Liver (tissue), 3 donors: Measurements from ENCODE around the gene GNG2.
"Not testable (repeated sequence)": the region's sequence is repeated elsewhere in the genome, so short reads cannot be mapped to it uniquely, and the experiment has no call there.

Source experiments
- CTCF ChIP-seq: fragments of 150-350 bp; IDR thresholded peaks from 2 replicates; pipeline ENCODE4 v1.5.1; 2017; ENCODE audit warnings: improper control_type of control experiment, low read depth, low read length; ENCODE audit not compliant: missing input control
- EGR1 ChIP-seq, 2 donors: IDR thresholded peaks; 2 replicates each; pipeline ENCODE4 v1.6.1; 2016 to 2018; ENCODE audit warnings: antibody characterized with exemption in 2 of 2, low read depth in 2 of 2
- GABPA ChIP-seq, 2 donors: IDR thresholded peaks in 1 of 2; conservative IDR thresholded peaks in 1 of 2; 2 replicates each; pipeline ENCODE4 v1.6.1; 2016; ENCODE audit warnings: antibody characterized with exemption in 2 of 2, mild to moderate bottlenecking in 1 of 2, moderate library complexity in 1 of 2
- MAX ChIP-seq: IDR thresholded peaks from 2 replicates; pipeline ENCODE4 v1.6.1; 2016; ENCODE audit warnings: antibody characterized with exemption
- NR2F2 ChIP-seq: IDR thresholded peaks from 2 replicates; pipeline ENCODE4 v1.6.1; 2016; ENCODE audit warnings: antibody characterized with exemption
- REST ChIP-seq: IDR thresholded peaks from 2 replicates; pipeline ENCODE4 v1.6.1; 2016; ENCODE audit warnings: antibody characterized with exemption, mild to moderate bottlenecking
- SP1 ChIP-seq: IDR thresholded peaks from 2 replicates; pipeline ENCODE4 v1.6.1; 2018; ENCODE audit warnings: antibody characterized with exemption, mild to moderate bottlenecking
- TAF1 ChIP-seq: conservative IDR thresholded peaks from 2 replicates; pipeline ENCODE4 v1.6.1; 2016; ENCODE audit warnings: antibody characterized with exemption, mild to moderate bottlenecking
- YY1 ChIP-seq: IDR thresholded peaks from 2 replicates; pipeline ENCODE4 v1.6.1; 2016; ENCODE audit warnings: antibody characterized with exemption, mild to moderate bottlenecking
- ZBTB33 ChIP-seq: IDR thresholded peaks from 2 replicates; pipeline ENCODE4 v1.6.1; 2016; ENCODE audit warnings: antibody characterized with exemption
- donor health status: healthy.
- donor health status: healthy.

- TF ChIP-seq CTCF; TAF1; REST; YY1; EGR1 (IDR thresholded peaks at IDR 0.05; ENCODE audit: low read depth in 2 of 2); ZBTB33; MAX; GABPA (IDR thresholded peaks at IDR 0.05 in 1 of 2, conservative IDR thresholded peaks at IDR 0.05 in 1 of 2); NR2F2; SP1: not testable (repeated sequence)
Observed at GRCh38 chr14:51905656-51906121, 45.3 kb downstream of the GNG2 start.
